SKM-1 (cell line): ENCODE data around the gene USP2.

Experiments used
- DNase-seq: peaks from one replicate; lab custom pipeline; 2025; ENCODE audit not compliant: unreplicated experiment; lab: John Stamatoyannopoulos, UW

The USP2 gene

GRCh38 chr11:119381181-119381988, at the start of gene USP2:
Gene USP2 (minus strand): TSS chr11:119381690. CDS start chr11:119373480, 8,210 bp downstream.
- peak; percentile 88 for DNase-seq

- no peak for DNase-seq
Observed at GRCh38 chr11:119427279-119427678, 45.8 kb upstream of the USP2 start.

GRCh38 chr11:119426142-119426541, 44.7 kb upstream of the USP2 start:
- no peak for DNase-seq

- DNase-seq, result no peak
Observed at GRCh38 chr11:119424775-119425174, 43.3 kb upstream of the USP2 start.

GRCh38 chr11:119424276-119424675, 42.8 kb upstream of the USP2 start:
- DNase-seq, result no peak

- no peak for DNase-seq
Observed at GRCh38 chr11:119423509-119424254, 42.2 kb upstream of the USP2 start.

GRCh38 chr11:119422809-119423508, 41.5 kb upstream of the USP2 start, which contains the start of gene THY1:
Gene THY1 (minus strand): TSS chr11:119423172. CDS start chr11:119420905, 2,267 bp downstream.
- no peak for DNase-seq

- no peak for DNase-seq
Observed at GRCh38 chr11:119421941-119422808, 40.7 kb upstream of the USP2 start.

- no peak for DNase-seq
Observed at GRCh38 chr11:119421351-119421750, 39.9 kb upstream of the USP2 start.

- no peak for DNase-seq
Observed at GRCh38 chr11:119420631-119421030, 39.1 kb upstream of the USP2 start.

- no peak for DNase-seq
Observed at GRCh38 chr11:119419834-119420492, 38.5 kb upstream of the USP2 start.

- DNase-seq, result no peak
Observed at GRCh38 chr11:119419246-119419645, 37.8 kb upstream of the USP2 start.

- DNase-seq, result no peak
Observed at GRCh38 chr11:119418759-119419158, 37.3 kb upstream of the USP2 start.

- no peak for DNase-seq
Observed at GRCh38 chr11:119417726-119418540, 36.4 kb upstream of the USP2 start.

GRCh38 chr11:119416606-119417580, 35.4 kb upstream of the USP2 start:
- no peak for DNase-seq

GRCh38 chr11:119415966-119416365, 34.5 kb upstream of the USP2 start:
- no peak for DNase-seq

GRCh38 chr11:119415517-119415916, 34.0 kb upstream of the USP2 start:
- DNase-seq, result no peak

GRCh38 chr11:119414734-119415133, 33.2 kb upstream of the USP2 start:
- DNase-seq, result no peak
